NCI-H524 (cell line): ENCODE measurements around the gene ANO6.
"Not testable (repeated sequence)": the region's sequence is repeated elsewhere in the genome, so short reads cannot be mapped to it uniquely, and the experiment has no call there.

Experiments
- DNase-seq, 2 experiments: peaks; one replicate each; lab custom pipeline; 2025; lab: John Stamatoyannopoulos, UW

The ANO6 gene

GRCh38 chr12:45312012-45312411, 96.1 kb downstream of the ANO6 start:
- no peak for DNase-seq

- no peak for DNase-seq
These were observed 98.9 kb downstream of the ANO6 start for GRCh38 chr12:45314770-45315169.

GRCh38 chr12:45315462-45315861, 99.6 kb downstream of the ANO6 start:
- DNase-seq, result no peak

GRCh38 chr12:45317261-45317660, 101.4 kb downstream of the ANO6 start:
- not testable (repeated sequence) for DNase-seq

GRCh38 chr12:45322810-45323209, 106.9 kb downstream of the ANO6 start:
- DNase-seq, result no peak

GRCh38 chr12:45324391-45324790, 108.5 kb downstream of the ANO6 start:
- DNase-seq, result no peak

- no peak for DNase-seq
These were observed 110.6 kb downstream of the ANO6 start for GRCh38 chr12:45326358-45326975.

- DNase-seq, result no peak
These were observed 112.0 kb downstream of the ANO6 start for GRCh38 chr12:45327823-45328383.

GRCh38 chr12:45329238-45329637, 113.3 kb downstream of the ANO6 start:
- no peak for DNase-seq

- no peak for DNase-seq
These were observed 113.8 kb downstream of the ANO6 start for GRCh38 chr12:45329702-45330101.

GRCh38 chr12:45331552-45331951, 115.7 kb downstream of the ANO6 start:
- no peak for DNase-seq

GRCh38 chr12:45334396-45334795, 118.5 kb downstream of the ANO6 start:
- no peak for DNase-seq

- no peak for DNase-seq
These were observed 120.4 kb downstream of the ANO6 start for GRCh38 chr12:45336331-45336730.

GRCh38 chr12:45336762-45337596, 121.1 kb downstream of the ANO6 start:
- no peak for DNase-seq

- DNase-seq, result no peak
These were observed 121.9 kb downstream of the ANO6 start for GRCh38 chr12:45337835-45338234.

- DNase-seq, result no peak
These were observed 122.4 kb downstream of the ANO6 start for GRCh38 chr12:45338272-45338671.

GRCh38 chr12:45339035-45339434, 123.1 kb downstream of the ANO6 start:
- no peak for DNase-seq

GRCh38 chr12:45342171-45342570, 126.3 kb downstream of the ANO6 start:
- no peak for DNase-seq

- no peak for DNase-seq
These were observed 127.0 kb downstream of the ANO6 start for GRCh38 chr12:45342848-45343247.

- DNase-seq, result no peak
These were observed 127.6 kb downstream of the ANO6 start for GRCh38 chr12:45343269-45344051.

- DNase-seq, result no peak
These were observed 132.4 kb downstream of the ANO6 start for GRCh38 chr12:45348311-45348710.

- peak; percentile 19 to 73 for DNase-seq
These were observed 133.1 kb downstream of the ANO6 start for GRCh38 chr12:45348986-45349385.
